Urothelium cell line (cell line): ENCODE data around the gene XPC.
A peak's percentile ranks its signal among the peaks of the same experiment; 100 is the strongest.

ENCODE experiments used
- DNase-seq: peaks from one replicate; pipeline ENCODE4 v3.0.0; 2011; ENCODE audit warnings: low spot score, mixed read lengths
- FAIRE-seq: peaks from 2 replicates; lab custom pipeline; 2011; peaks lifted over from hg19 to GRCh38; lab: Jason Lieb, UNC

XPC gene

DNA sequence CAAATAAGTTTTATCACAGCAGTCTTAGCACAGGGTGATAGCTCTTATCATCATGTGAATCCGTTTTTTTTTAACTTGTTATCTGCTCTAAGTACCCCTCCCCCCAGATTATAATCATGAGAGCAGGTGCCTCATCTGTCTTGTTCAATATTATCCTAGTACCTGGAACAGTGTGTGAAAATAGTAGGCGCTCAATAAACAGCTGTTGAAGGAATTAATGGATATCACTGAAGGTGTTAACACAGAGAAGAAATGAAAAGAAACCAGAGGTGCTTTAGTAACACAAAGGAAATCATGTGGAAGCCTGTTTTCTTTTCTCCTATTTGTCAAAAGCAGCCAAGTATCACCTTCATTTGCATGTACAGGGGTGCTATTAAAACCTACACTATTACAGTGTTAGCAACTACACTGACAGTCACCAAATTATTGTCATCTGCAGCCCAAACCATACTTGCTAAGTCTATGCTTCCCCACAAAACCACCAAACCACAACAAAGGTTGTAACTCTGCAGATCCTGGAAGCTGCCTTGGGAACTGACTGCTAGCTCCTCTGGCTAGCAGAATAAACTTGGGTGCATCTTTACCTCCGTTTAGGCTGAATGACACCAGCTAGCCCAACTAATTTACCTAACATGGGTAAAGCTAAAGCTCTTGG lies 2.9 kb downstream of the XPC start:
- FAIRE-seq, result no peak
- DNase-seq, result peak; percentile 13

DNA sequence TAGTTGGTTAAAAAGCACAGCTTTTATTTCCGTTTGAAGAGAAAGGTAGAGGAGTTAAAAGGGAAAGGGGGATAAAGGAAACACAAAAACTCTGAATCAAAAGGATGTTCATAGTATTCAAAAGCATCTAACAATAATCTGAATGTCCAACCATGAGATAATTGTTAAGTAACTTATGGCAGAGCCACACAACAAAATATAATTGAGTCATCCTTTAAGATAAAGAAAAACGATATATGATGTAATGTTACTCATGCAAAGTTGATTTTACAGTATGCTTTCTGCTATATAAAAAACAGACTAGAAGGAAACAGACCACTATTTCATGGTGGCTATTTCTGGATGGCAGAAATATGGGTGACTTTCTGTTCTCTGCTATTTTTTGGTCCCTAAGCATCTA lies 3.9 kb downstream of the XPC start:
- FAIRE-seq (no peak), DNase-seq (no peak)

DNA sequence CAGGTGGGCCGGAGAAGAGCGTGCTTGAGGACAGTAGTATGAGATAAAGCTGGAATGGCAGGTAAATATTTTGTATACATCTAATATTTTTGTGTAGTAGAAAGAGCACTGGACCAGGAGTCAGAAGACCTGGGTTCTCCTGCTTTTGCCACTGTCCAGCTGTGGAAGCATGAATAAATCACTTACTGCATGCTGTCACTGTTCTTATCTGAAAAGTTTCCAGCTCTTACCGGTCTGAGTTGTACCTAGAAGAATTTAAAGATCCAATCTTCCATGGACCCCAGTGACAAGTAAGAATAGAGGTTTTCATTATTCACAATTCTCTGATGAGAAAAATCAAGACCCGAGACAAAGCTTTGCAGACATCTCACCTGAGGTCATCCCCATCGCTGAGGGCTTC lies 5.9 kb downstream of the XPC start:
- DNase-seq, result no peak
- no peak for FAIRE-seq

DNA sequence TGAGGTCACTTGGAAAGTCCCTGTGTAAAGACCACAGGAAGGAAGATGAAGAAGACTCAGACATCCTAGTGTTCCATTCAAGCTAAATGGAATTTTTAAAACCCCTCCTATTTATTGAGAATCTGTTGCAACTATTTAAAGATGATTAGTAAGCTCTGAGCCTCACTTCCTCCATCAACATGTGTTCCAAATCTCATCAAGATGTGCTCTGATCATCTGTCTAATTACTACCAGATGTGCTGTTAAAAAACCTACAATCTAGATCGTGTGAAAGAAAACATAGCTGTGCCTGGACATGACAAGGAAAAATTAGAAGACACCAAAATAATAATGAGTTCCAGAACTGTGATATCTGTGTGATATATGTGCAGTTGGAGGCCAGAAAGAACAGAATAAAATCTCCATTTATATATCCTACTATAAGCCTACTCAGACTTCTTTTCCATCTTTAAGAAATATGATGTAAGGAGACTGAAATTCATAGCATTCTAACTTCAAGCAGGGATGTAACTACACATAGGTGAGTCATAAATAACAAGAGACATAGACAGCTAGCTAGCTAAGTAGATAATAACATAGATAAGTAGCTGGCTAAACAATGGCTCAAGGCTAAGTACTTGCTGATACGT lies 7.8 kb downstream of the XPC start:
- FAIRE-seq, result no peak
- no peak for DNase-seq

- FAIRE-seq, result no peak
- DNase-seq, result no peak
These were observed 8.5 kb downstream of the XPC start for GRCh38 chr3:14169871-14170270.

DNA sequence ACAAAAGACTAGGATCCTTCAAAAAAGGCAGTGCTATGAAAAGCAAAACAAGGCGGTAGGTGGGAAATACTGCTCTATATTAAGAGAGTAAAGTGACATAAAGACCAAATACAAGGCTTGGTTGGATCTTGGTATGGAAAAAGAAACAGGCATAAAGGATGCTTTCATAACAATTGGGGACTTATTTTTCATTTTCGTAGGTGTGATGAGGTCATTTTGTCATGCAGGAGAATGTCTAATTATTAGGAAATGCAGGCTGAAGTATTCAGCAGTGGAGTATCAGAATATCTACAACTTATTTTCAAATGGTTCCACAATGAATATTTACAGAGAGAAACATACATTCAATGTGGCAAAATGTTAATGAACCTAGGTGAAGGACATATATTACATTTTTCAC lies 9.0 kb downstream of the XPC start:
- no peak for DNase-seq

GRCh38 chr3:14166877-14167603 lies 11.4 kb downstream of the XPC start:
- FAIRE-seq (no peak), DNase-seq (no peak)

More for the DNA sequence above, 9.0 kb downstream of the XPC start:
- FAIRE-seq, result no peak

- FAIRE-seq, result no peak
- DNase-seq, result no peak
These were observed 16.2 kb downstream of the XPC start for GRCh38 chr3:14162178-14162577.

DNA sequence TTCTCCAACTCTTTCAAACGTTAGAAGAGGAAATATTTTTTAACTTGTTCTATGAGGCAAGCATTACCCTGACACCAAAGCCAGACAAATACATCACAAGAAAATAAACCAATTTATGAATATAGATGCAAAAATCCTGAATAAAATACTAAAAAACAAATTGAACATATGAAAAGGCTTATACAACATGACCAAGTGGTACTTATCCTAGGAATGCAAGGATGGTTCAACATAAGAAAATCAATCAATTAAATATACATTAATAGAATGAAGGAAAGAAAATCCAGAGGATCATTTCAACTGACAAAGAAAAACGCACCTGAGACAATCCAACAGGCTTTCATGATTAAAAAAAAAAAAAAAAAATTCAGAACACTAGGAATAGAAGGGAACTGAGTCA lies 17.1 kb downstream of the XPC start:
- DNase-seq (no peak), FAIRE-seq (no peak)

- FAIRE-seq, result no peak
- DNase-seq, result no peak
These were observed 19.0 kb downstream of the XPC start for GRCh38 chr3:14159426-14159825.

DNA sequence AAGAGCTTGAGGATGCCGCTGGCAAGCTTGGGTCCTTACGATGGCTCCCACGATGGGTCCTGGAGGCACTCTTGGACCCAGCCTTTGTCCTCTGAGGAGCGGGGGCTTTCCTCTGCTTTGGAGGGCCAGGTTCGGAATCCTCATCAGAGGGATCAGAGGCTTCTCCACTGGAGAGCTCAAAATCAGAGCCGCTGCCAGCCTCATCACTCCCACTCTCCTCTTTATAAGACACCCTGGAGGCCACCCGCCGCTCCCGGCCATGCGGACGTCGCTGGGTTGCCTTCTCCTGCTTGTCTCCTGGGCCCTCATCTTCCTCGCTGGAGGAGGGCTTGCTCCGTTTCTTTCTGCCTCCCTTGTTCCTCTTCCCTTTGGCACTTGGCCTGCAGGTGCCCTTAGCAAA lies 20.0 kb downstream of the XPC start:
- FAIRE-seq (no peak), DNase-seq (no peak)

- no peak for DNase-seq
- FAIRE-seq, result no peak
These were observed 20.4 kb downstream of the XPC start for GRCh38 chr3:14157951-14158350.

DNA sequence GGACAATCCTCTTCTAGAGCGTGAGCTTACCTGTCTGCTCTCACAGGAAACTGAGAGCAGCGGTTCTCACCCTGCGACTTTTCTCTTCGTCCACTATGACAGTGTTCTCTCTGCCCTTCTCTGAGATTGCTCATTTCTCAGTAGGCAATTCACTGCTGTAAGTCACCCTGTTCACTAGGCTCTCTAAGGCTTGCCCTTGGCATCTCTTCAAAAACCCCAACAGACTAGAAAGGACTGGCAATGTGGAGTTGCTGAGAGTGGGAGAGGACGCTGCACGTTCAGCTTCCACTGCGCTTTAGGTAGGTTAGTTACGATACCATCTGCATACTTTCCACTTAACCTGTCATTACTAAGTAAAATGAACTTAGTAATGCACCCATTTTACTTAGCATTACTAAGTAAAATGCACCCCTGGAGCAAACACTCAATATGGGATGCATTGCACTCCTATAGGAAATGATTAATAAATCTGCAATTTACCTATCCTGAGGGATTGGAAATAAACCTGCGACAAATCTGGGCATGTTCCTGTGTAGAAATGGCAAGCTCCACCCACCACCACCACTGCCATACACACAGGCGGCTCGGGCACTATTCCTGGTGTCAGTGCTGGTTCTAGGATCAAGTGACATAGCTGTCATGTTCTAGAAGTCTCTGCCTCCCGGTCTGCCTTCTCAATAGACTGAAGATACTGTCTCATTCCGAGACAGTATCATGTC lies 21.4 kb downstream of the XPC start:
- FAIRE-seq (no peak), DNase-seq (no peak)

- DNase-seq (no peak), FAIRE-seq (no peak)
These were observed 22.2 kb downstream of the XPC start for GRCh38 chr3:14156201-14156600.

DNA sequence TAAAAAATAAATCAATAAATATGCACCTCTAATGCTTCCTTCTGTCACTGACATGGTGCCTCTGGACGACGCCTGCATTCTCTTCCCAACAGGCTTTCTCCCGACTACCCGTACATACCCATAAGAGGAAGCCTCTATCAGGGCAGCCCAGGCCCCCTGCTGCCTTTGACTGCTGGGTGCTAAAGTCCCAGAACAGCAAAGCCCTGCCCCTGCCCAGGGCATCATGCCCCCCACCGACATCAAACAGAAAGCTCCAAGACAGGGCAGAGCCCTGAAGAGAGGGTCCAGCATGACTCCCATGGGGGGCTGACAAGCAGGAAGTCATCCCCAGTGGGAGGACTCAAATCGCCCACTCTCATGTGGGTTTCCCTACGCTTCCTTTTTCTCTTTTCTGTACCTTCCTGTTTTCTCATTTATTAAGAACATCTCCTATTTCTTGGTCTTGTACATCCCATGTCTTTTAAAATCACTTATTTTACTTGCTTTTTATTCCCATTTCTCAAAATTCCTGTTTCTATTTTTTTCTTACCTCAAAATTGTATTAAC lies 23.4 kb downstream of the XPC start:
- DNase-seq (no peak), FAIRE-seq (no peak)

DNA sequence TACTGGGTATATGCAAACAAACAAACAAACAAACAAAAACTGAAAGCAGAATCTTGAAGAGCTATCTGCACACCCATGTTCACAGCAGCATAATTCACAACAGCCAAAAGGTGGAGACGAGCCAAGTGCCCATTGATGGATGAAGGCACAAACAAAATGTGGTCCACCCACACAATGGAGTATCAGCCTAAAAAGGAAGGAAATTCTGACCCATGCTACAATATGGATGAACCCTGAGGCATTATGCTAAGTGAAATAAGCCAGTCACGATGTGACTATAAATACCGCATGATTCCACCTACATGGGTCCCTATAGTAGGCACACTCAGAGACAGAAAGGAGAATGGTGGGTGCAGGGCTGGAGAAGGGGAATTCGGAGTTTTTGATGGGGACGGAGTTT lies 24.1 kb downstream of the XPC start:
- DNase-seq (no peak), FAIRE-seq (no peak)

GRCh38 chr3:14153663-14154062 lies 24.7 kb downstream of the XPC start:
- DNase-seq (no peak), FAIRE-seq (no peak)

DNA sequence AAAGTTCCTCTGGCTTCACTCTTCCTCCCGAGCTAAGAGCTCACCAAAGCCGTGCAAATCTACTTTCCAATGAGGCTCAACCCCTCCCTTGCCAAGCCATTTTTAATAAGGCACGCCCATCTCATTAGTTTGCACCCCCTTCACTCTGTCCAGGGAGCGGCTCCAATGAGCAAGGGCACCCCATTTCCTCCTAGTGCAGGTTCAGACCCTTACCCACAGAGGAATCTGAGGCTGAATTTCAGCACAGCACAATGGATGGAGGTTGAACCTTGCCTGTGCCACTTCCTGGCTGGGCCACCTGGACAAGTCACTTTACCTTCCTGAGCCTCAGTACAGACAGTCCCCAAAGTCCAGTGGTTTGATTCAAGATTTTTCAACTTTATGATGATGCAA lies 25.4 kb downstream of the XPC start:
- FAIRE-seq, result no peak
- no peak for DNase-seq

DNA sequence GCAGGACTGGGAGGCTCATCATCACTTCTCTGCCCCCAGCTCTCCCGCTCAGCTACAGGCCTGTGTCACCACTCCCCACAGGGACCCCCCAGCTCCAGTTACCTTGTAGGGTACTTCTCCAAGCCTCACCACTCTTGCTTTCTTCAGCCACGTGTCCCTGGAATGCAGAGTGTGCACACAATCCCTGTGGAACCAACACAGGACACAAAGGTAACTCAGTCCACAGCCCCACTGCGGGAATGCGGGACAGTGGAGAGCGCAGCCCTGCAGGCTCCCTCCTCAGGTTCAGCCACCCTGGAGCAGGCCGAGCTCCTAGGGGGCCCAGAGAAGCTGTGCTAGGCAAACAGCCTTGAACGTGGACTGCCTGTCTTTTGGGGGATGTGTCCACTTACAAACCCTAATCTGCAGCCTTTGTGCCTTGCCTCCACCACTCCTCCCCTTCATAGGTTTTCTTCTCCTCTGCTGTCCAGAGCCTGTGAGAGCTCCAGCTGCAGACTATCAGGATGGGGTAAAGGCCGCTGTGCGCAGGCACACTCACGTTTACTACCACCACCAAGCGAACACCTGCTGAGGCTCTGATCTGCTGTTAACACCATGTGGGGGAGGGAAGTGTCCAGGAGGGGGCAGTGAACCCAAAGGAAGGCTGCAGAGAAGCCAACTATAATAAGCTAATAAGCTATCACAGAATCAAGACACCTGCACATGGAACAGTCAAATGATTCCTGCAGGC lies 26.0 kb downstream of the XPC start:
- no peak for FAIRE-seq
- DNase-seq, result no peak

GRCh38 chr3:14151471-14152083 lies 26.8 kb downstream of the XPC start:
- FAIRE-seq, result no peak
- no peak for DNase-seq
